ENCODE results near the gene CD47.

The CD47 gene

GRCh38 chr3:108133858-108134554 is 43.2 kb upstream of the CD47 start:
- no peak for TF ChIP-seq CTCF (IDR thresholded peaks at IDR 0.05; ENCODE audit: poor library complexity, severe bottlenecking)
- H3K9me3 ChIP-seq (ENCODE audit: severe bottlenecking), result no peaks in the 10 kb centered on the region
- peaks cover 31% of the 10 kb centered on the region for H3K4me1 ChIP-seq (ENCODE audit: insufficient read depth, poor library complexity, severe bottlenecking)
- H3K36me3 ChIP-seq (ENCODE audit: low read depth), result no peaks in the 10 kb centered on the region
- H3K4me3 ChIP-seq (ENCODE audit: severe bottlenecking), result no peak overlapping the region
- no peak for ATAC-seq (ENCODE audit: low read depth)
- H3K27me3 ChIP-seq (ENCODE audit: insufficient read depth, poor library complexity, severe bottlenecking), result no peaks in the 10 kb centered on the region
- no peak for DNase-seq (ENCODE audit: low spot score)
- no peak overlapping the region for H3K27ac ChIP-seq (ENCODE audit: poor library complexity, severe bottlenecking)

DNA sequence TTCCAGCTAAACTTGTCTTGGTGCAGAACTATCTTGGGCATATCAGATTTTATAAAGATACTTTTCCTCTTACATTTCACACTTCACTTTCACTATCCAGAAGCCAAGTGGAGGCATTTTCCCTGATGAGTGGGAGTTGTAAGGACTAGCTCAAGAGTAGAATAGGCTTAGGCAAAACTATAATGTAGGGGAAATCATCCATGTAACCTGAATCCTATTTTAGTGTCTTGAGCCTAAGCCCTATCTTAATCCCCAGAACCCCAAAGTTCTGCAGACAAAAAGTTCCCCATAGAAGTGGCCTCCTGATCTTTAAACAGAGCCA is 42.2 kb upstream of the CD47 start:
- Histone ChIP-seq H3K9me3 (ENCODE audit: severe bottlenecking) (no peaks in the 10 kb centered on the region), H3K4me1 (ENCODE audit: insufficient read depth, poor library complexity, severe bottlenecking) (peaks cover 31% of the 10 kb centered on the region), H3K4me3 (ENCODE audit: severe bottlenecking) (no peak overlapping the region), H3K36me3 (ENCODE audit: low read depth) (no peaks in the 10 kb centered on the region), H3K27me3 (ENCODE audit: insufficient read depth, poor library complexity, severe bottlenecking) (no peaks in the 10 kb centered on the region), H3K27ac (ENCODE audit: poor library complexity, severe bottlenecking) (peak overlapping the region; percentile 87)
- no peak for DNase-seq (ENCODE audit: low spot score)
- no peak for TF ChIP-seq CTCF (IDR thresholded peaks at IDR 0.05; ENCODE audit: poor library complexity, severe bottlenecking)
- no peak; the same call in 2 of the 3 replicates for ATAC-seq (ENCODE audit: low read depth)

DNA sequence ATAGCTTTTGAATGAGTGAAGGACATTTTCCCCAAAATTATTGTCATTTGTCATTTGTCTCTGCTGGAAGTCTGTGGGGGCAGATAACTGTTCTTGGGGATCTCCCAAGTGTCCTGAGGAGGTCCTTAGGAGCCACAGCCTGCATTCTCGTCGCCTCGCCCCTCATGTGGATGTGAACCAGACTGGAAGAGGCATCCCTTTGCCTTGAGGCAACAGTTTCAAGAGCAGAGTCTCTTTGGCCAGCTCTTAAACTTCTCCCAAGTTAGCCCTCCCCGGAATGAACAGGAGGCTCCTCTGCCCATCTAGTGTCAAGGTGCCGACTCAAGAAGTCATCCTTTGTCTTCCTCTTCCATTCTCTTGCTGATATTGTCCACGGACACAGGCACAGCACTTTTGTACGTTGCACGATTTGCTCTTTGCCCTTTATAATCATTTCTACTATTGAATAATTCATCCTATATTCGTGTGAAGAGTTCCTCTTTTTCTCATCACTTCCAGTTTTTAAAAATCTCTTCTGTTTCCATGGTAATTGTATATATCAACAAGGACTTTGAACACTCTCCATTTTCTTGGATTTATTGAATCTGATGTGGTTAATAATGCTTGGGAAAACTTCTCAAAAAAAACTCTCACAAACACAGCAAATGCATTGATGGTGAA is 40.8 kb upstream of the CD47 start:
- Histone ChIP-seq H3K4me3 (ENCODE audit: severe bottlenecking) (no peak overlapping the region), H3K27ac (ENCODE audit: poor library complexity, severe bottlenecking) (peak overlapping the region; percentile 87), H3K9me3 (ENCODE audit: severe bottlenecking) (no peaks in the 10 kb centered on the region), H3K4me1 (ENCODE audit: insufficient read depth, poor library complexity, severe bottlenecking) (peaks cover 35% of the 10 kb centered on the region), H3K36me3 (ENCODE audit: low read depth) (no peaks in the 10 kb centered on the region), H3K27me3 (ENCODE audit: insufficient read depth, poor library complexity, severe bottlenecking) (no peaks in the 10 kb centered on the region)
- DNase-seq (ENCODE audit: low spot score) (no peak), ATAC-seq (ENCODE audit: low read depth) (peak; percentile 42)
- TF ChIP-seq CTCF (IDR thresholded peaks at IDR 0.05; ENCODE audit: poor library complexity, severe bottlenecking), result no peak

DNA sequence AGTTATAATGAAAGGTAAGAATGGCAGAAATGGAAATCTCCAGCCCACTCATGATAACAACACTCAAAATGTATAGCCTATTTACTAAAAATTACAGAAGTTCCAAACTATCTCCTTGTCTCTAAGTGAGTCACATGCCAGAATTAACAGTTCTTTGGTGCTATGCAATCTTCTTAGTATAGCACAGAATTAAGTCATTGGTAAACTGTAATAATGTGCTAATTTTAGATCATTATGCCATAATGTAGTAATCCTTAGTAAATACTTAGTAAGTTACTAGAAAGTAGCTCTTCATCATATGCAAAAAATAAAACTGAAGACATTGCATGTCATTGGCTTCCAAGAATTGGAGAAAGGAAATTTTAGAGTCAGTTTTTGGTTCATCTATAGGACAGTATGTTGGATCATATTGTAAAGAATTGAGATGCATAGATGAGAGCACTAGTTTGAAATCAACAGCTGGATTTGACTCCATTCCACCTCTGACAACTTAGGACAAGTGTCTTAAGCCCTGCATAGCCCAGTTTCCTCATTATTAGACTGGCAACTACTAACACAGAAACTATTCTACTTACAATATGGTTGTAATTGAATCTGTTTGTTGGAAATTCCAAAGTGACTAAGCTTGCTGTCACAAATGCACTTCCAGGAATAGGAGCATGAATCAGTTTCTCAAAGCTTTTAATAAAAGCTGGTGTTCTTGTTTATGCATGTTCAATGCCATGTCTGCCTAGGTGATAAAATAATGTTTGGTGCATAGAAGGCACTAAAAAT is 40.1 kb upstream of the CD47 start:
- ATAC-seq (ENCODE audit: low read depth) (peak; percentile 89), DNase-seq (ENCODE audit: low spot score) (no peak)
- Histone ChIP-seq H3K27me3 (ENCODE audit: insufficient read depth, poor library complexity, severe bottlenecking) (no peaks in the 10 kb centered on the region), H3K9me3 (ENCODE audit: severe bottlenecking) (no peaks in the 10 kb centered on the region), H3K4me1 (ENCODE audit: insufficient read depth, poor library complexity, severe bottlenecking) (peaks cover 35% of the 10 kb centered on the region), H3K36me3 (ENCODE audit: low read depth) (no peaks in the 10 kb centered on the region), H3K4me3 (ENCODE audit: severe bottlenecking) (no peak overlapping the region), H3K27ac (ENCODE audit: poor library complexity, severe bottlenecking) (peak overlapping the region; percentile 87)
- no peak for TF ChIP-seq CTCF (IDR thresholded peaks at IDR 0.05; ENCODE audit: poor library complexity, severe bottlenecking)
